HG03457 (cell line): ENCODE results near the gene BCL2L12.
"Not testable (repeated sequence)": the region's sequence is repeated elsewhere in the genome, so short reads cannot be mapped to it uniquely, and the experiment has no call there.

Experiments used
- ATAC-seq: cut with Tn5 transposase; IDR thresholded peaks from one replicate; pipeline ENCODE4 v1.9.1; 2021; ENCODE audit warnings: moderate number of reproducible peaks; ENCODE audit not compliant: unreplicated experiment

The BCL2L12 gene, protein sequence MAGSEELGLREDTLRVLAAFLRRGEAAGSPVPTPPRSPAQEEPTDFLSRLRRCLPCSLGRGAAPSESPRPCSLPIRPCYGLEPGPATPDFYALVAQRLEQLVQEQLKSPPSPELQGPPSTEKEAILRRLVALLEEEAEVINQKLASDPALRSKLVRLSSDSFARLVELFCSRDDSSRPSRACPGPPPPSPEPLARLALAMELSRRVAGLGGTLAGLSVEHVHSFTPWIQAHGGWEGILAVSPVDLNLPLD

DNA sequence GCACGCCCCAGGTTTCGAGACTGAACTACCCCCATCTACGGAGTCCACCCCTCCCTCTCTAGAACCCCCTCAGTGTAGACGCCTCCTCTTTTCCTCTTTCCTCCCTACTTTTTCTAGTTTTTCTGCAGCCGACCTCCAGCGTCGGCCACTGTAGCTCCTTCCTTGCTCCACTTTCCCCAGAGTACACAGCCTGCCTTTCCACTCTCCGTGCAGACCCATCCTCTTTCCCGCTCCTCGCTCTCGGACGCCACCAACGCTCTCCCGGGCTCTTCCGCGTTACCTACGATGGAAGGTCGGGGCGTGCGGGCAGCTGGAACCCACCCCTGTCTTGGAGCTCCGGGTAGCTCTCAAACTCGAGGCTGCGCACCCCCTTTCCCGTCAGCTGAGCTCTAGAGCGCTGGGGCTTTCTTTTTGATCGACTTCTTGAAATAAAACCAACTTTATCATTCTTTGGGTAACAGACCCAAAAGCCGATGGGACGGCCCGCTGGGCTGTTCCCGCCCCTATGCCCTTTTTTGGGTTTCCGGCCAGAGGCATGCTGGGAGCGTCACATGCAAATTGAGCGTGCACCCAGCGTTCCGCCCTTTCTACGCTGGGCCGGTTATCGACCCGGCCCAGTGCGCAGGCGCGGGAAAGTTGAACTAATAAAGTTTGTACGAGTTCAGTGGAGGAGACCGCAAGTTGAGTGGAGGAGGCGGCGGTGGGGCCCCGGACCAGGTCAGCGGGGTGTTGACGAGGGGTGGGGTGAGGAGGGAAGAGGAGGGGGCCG lies at the start of gene BCL2L12, which contains the start of gene IRF3:
Gene BCL2L12 (plus strand): TSS at position 583 of the 769 bp plus-strand sequence. CDS start 760 bp downstream, outside the sequence.
Gene IRF3 (minus strand): TSS at position 507 of the 769 bp plus-strand sequence. CDS start 1,019 bp downstream, outside the sequence.
- peak; percentile 59 for ATAC-seq

DNA sequence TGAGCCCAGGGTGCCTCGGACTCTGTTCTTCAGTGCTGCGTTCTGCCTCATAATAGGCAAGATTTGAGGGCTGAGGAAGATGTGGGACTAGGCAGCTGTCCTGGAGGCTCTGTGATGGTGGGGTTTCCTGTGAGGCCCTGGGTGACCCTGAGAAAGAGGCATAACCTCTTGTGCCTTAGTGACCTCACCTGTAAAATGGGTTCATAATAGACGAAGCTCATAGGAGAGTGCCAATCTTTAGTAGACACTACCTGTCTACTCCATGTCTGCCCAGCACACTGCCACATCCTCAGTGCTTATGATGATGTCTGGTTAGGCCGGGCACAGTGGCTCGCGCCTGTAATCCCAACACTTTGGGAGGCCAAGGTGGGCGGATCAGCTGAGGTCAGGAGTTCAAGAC lies 49.2 kb upstream of the BCL2L12 start:
- ATAC-seq = no peak

DNA sequence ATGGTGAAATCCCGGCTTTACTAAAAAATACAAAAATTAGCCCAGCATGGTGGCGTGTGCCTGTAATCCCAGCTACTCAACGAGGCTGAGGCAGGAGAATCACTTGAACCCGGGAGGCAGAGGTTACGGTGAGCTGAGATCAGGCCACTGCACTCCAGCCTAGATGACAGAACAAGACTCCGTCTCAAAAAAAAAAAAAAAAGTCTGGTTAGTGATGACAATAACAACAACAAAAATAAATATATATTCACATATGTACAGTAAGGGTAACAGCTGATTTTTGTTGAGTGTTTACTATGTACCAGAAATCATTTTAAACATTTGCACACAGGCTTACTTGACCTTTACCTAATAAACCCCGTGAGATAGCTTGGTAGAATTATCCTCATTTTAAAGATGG lies 48.8 kb upstream of the BCL2L12 start:
- ATAC-seq = no peak

DNA sequence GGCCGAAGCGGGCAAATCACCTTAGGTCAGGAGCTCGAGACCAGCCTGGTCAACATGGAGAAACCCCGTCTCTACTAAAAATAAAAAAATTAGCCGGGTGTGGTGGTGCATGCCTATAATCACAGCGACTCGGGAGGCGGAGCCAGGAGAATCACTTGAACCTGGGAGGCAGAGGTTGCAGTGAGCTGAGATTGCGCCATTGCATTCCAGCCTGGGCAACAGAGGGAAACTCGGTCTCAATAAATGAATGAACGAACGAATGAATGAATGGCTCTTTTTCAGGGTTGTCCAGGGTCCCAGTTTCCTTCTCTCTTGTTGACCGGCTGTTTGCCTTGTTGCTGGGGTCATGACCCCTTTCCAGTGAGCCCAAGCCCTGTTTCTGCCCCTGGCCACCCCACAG lies 47.9 kb upstream of the BCL2L12 start:
- not testable (repeated sequence) for ATAC-seq

DNA sequence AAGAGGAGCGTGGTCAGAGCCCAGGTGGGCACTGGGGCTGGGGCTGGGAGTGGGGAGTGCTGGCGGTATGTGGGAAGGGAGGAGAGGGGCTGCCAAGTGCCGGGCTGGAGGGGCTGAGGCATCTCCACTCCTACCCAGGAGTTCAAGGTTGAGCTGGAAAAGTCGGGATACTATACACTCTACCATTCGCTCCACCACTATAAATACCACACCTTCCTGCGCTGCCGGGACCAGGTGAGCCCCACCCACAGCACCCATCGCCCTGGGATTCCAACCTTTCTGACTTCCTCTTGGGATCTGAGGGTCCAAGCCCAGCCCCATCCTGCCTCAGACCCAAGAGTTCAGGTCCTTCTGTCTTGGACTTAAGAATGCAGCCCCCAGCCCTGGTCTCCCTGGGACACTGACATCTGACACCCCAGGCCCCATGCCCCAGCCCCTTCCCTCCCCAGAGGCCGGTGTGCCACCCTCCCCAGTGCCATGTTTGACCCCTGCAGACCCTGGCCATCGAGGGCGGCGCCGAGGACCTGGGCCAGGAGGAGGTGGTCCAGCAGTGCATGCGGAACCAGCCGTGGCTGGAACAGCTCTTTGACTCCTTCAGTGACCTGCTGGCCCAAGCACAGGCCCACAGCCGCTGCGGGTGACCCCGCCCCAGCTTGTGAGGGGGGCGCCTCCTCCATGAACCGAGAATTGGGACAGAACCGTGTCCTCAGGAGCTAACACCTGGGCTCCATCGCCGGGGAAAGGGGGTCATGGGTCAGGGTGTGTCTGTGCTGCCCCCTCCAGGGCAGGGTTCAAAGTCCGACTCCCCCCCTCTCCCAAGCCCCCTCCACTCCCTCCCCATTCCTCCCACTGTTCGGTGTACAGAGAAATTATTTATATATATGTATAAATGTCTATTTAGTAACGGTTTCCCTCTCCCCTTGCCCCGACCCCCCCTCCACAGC lies 40.5 kb upstream of the BCL2L12 start:
- no peak for ATAC-seq

GRCh38 chr19:49626226-49626625 lies 39.5 kb upstream of the BCL2L12 start:
- ATAC-seq = no peak

- ATAC-seq = no peak
These were observed 36.1 kb upstream of the BCL2L12 start for GRCh38 chr19:49629659-49630058.

DNA sequence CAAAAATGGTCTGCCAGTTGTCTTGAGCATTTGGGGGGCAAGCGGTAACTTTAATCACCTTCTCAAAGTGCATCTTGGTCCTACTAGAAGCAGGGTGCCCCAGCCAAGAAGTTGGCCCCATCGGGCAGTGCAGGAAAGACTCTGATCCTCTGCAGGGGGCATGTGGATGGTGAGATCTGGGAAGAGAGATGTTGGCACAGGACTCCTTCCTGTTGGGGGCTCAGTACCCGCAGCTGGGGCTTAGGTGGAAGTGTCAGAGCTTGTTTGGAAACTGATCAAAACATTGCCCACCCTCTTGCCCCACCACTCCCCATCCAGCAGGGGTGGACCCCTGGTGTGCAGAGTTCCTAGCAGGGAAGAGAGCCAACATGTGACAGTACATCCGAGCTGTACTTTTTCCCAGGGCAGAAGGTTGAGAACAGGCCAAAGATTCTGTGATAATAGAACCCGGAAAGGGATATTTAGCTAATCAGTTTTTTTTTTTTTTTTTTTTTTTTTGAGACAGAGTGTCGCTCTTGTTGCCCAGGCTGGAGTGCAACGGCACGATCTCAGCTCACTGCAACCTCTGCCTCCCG lies 34.6 kb upstream of the BCL2L12 start:
- no peak for ATAC-seq

DNA sequence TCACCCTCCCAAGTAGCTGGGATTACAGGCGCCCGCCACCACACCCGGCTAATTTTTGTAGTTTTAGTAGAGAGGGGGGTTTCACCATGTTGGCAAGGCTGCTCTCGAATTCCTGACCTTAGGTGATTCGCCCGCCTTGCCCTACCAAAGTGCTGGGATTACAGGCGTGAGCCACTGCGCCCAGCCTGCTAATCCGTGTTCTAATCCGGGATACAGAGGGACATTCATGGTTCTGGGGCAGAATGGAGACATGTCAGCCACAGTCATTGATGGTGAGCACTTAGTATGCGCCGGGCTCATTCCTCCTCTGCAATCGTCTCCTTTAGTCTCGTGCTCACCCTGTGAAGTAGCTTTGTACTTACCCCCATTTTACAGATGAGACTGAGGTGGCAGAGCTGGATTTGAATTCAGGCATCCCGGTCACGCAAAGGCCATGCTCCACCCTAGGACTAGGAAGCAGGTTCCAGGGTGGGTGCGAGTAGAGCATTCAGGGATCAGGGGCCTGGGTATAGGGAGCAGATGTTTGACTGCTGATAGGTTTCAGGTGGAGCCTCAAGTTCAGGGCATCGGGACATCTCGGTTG lies 34.0 kb upstream of the BCL2L12 start:
- ATAC-seq = no peak

- ATAC-seq = no peak
These were observed 33.2 kb upstream of the BCL2L12 start for GRCh38 chr19:49632576-49632975.

DNA sequence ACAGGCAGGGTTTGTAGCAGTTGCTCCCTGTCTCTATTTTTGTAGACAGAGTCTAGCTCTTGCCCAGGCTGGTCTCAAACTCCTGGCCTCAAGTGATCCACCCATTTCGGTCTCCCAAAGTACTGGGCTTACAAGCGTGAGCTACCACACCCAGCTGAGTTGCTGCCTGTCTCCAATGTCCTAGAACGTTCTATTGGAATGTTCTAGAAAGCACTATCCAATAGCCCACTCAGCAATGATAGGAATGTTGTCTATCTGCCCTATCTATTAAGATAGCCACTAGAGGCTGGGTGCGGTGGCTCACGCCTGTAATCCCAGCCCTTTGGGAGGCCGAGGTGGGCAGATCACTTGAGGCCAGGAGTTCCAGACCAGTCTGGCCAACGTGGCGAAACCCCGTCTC lies 32.5 kb upstream of the BCL2L12 start:
- not testable (repeated sequence) for ATAC-seq

- ATAC-seq = no peak
These were observed 30.1 kb upstream of the BCL2L12 start for GRCh38 chr19:49635530-49636232.

DNA sequence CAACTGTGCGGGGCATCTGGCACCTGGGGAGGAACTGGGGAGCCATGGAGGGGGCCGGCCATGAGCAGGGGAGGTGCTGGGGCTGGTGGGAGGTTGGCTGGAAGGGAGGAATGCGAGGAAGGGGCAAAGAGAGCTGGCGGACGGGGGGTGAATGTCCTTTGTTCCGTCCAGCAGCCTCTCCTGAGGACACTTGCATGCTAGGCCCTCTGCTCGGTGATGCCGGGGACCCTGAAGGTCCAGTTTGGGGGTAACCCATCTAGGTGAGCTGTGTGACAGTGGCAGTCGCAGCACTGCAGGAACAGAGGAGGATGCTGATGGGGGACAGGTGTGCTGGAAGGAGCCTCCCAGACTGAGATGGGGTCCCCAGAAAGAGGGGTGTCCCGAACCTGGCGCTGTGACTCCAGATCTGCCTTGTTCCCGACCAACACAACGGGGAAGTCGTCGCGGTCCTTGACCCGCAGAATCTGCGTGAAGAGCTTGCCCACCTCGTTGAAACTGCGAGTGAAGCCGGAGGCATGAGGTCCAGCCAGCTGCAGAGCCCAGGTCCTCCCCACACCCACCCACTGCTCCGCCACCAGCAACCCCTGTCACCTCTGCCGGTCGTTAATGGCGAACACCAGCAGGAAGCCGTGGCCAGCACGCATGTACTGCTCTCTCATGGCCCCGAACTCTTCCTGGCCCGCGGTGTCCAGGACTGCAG lies 29.4 kb upstream of the BCL2L12 start:
- no peak for ATAC-seq

DNA sequence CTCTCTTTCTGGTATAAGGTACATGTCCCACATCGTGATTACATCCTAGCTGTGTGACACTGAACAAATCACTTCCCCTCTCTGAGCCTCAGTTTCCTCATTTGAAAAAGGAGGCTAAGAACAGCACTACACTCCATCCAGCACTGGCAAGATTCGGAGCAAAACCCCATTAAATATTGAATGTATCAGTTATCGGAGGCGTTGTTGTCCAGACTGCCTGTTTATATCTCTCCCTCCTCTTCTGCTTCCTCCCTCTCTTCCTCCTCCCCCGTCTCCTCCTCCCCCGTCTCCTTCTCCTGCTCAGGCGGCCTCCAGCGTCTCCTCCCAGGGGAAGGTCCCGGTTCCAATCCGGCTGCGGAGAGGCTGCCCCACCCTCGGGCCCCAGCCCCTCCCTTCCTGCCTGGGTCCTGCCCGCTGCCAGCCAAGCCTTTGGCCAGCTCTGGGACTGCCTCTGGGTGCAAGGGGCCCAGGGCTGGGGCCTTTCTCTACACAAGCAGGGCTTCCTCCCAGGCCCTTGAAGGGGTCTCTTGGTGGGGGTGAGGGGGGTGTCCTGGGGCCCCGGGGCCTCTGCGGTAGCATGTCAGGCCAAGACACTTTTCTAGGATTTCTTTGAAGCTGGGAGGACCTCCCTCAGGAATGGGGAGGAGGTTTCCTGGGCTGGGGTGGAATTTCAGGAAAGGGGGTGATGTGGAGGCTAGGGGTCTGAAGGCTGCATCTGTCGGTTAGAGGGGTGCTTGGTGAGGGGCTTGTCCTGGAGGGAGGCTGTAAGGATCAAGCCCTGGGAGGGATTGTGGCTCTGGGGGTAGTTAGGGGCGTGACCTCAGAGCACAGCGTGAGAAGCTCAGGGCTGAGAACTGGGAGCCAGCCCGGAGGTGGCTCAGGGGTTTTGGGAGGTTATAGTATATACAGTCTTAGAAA lies 27.7 kb upstream of the BCL2L12 start:
- no peak for ATAC-seq

GRCh38 chr19:49639401-49640112 lies 26.2 kb upstream of the BCL2L12 start:
- no peak for ATAC-seq

GRCh38 chr19:49640113-49640898 lies 25.4 kb upstream of the BCL2L12 start, which contains the start of gene RRAS:
Gene RRAS, minus strand, starts transcription at chr19:49640143. Its CDS starts 45 bp downstream, at chr19:49640098.
- peak; percentile 43 for ATAC-seq
